Measurements from ENCODE around the gene S100A1. TPM values are rescaled to one million over a fixed set of nuclear protein-coding genes. Genes with fewer than 3 reads are reported as not detected.

The S100A1 gene
- total RNA-seq, 1 experiment from 2014 or later = not detected

DNA sequence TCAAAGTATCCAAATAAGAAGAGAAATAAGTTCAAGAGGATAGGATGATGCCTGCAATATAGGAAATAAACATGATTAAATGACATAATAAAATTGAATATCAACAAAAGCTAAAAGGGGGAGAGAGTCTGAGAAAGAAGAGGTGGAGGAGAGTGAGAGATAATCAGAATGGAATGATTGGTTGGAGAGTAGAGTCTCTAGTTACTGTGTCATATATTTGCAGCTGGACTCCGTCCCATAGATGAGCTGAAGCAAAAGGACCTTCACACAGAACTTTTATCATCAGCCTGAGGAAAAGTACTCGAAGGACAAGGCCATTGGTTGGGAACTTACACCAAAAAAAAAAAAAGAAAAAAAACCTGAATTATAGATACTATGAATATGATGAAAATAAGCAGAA, 39.8 kb upstream of the S100A1 start:
- no peak for DNase-seq (ENCODE audit: unreplicated experiment)
- no TSS peak for BruUV-seq (replicated peaks)
- Mint-ChIP-seq H3K4me3 (ENCODE audit: unreplicated experiment) (no peak overlapping the region), H3K9me3 (ENCODE audit: unreplicated experiment) (no peaks in the 10 kb centered on the region), H3K27me3 (ENCODE audit: insufficient read depth, unreplicated experiment) (no peaks in the 10 kb centered on the region), H3K36me3 (ENCODE audit: insufficient read depth, unreplicated experiment) (peaks cover 7% of the 10 kb centered on the region), H3K27ac (ENCODE audit: low read depth, unreplicated experiment) (peak overlapping the region; percentile 20), H3K4me1 (ENCODE audit: insufficient read depth, unreplicated experiment) (peaks cover 16% of the 10 kb centered on the region)
- intact Hi-C loops (cut with micrococcal nuclease) = no loop called here
- TF ChIP-seq, protein P1, sequence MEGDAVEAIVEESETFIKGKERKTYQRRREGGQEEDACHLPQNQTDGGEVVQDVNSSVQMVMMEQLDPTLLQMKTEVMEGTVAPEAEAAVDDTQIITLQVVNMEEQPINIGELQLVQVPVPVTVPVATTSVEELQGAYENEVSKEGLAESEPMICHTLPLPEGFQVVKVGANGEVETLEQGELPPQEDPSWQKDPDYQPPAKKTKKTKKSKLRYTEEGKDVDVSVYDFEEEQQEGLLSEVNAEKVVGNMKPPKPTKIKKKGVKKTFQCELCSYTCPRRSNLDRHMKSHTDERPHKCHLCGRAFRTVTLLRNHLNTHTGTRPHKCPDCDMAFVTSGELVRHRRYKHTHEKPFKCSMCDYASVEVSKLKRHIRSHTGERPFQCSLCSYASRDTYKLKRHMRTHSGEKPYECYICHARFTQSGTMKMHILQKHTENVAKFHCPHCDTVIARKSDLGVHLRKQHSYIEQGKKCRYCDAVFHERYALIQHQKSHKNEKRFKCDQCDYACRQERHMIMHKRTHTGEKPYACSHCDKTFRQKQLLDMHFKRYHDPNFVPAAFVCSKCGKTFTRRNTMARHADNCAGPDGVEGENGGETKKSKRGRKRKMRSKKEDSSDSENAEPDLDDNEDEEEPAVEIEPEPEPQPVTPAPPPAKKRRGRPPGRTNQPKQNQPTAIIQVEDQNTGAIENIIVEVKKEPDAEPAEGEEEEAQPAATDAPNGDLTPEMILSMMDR (IDR thresholded peaks at IDR 0.05; ENCODE audit: unreplicated experiment) = no peak
- POLR2A ChIA-PET = interaction anchor here (0.7 to 1.0 kb wide), 2 partner anchors 14 to 16 kb away, joined by 3 read pairs; no protein-coding TSS in a partner anchor
- CTCF ChIA-PET = interaction anchor here (0.6 to 0.7 kb wide), 2 partner anchors 11 to 12 kb away, joined by 4 read pairs; no protein-coding TSS in a partner anchor

DNA sequence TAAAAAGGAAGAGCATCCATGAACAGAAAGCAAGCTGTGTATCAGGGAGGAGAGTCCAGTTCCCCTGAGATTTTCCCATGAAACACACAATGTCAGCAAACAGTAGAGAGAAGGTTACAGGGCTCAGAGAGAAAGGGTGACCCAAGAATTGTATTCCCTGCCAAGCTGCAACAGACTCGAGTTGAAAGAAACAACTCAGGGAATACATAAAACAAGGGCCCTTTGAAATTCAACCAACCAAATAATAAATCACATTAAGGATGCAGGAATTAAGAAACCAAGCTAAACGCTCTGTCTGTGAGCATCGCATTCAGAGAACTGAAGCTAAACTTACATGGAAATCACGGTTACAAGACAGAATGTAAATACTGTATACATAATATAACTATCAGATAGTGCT, 35.5 kb upstream of the S100A1 start:
- ChIA-PET CTCF (interaction anchor here (0.7 to 2.5 kb wide), 7 partner anchors 11 to 241 kb away, joined by 3 to 19 read pairs (median 5); partner anchors contain the start of gene S100A13), POLR2A (interaction anchor here (0.6 to 3.2 kb wide), 14 partner anchors 10 to 133 kb away, joined by 3 to 15 read pairs (median 4); partner anchors contain the start of genes S100A14 and S100A16)
- Mint-ChIP-seq H3K27ac (ENCODE audit: low read depth, unreplicated experiment) (no peak overlapping the region), H3K36me3 (ENCODE audit: insufficient read depth, unreplicated experiment) (peaks cover 12% of the 10 kb centered on the region), H3K27me3 (ENCODE audit: insufficient read depth, unreplicated experiment) (no peaks in the 10 kb centered on the region), H3K9me3 (ENCODE audit: unreplicated experiment) (no peaks in the 10 kb centered on the region), H3K4me1 (ENCODE audit: insufficient read depth, unreplicated experiment) (peaks cover 10% of the 10 kb centered on the region), H3K4me3 (ENCODE audit: unreplicated experiment) (no peak overlapping the region)
- no TSS peak for BruUV-seq (replicated peaks)
- TF ChIP-seq, protein P1 (IDR thresholded peaks at IDR 0.05; ENCODE audit: unreplicated experiment) = no peak
- DNase-seq (ENCODE audit: unreplicated experiment) = no peak
- intact Hi-C loops (cut with micrococcal nuclease) = no loop called here

- Mint-ChIP-seq H3K4me1 (ENCODE audit: insufficient read depth, unreplicated experiment) (peaks cover 12% of the 10 kb centered on the region), H3K36me3 (ENCODE audit: insufficient read depth, unreplicated experiment) (peaks cover 33% of the 10 kb centered on the region), H3K27ac (ENCODE audit: low read depth, unreplicated experiment) (peak overlapping the region; percentile 14), H3K4me3 (ENCODE audit: unreplicated experiment) (no peak overlapping the region), H3K27me3 (ENCODE audit: insufficient read depth, unreplicated experiment) (no peaks in the 10 kb centered on the region), H3K9me3 (ENCODE audit: unreplicated experiment) (no peaks in the 10 kb centered on the region)
- intact Hi-C loops (cut with micrococcal nuclease) = loop anchor here (2.0 kb wide), 1 partner anchor 14 kb away; no protein-coding TSS in a partner anchor
- TF ChIP-seq, protein P1 (IDR thresholded peaks at IDR 0.05; ENCODE audit: unreplicated experiment) = no peak
- ChIA-PET POLR2A (interaction anchor here (0.9 to 6.2 kb wide), 6 partner anchors 11 to 21 kb away, joined by 3 to 74 read pairs (median 6); partner anchors contain the start of genes S100A14 and S100A16), CTCF (interaction anchor here (0.9 kb wide), 1 partner anchor 11 kb away, joined by 3 read pairs; no protein-coding TSS in a partner anchor)
- peak; percentile 68 for DNase-seq (ENCODE audit: unreplicated experiment)
- no TSS peak for BruUV-seq (replicated peaks)
These were observed 31.0 kb upstream of the S100A1 start for GRCh38 chr1:153597206-153597605.

DNA sequence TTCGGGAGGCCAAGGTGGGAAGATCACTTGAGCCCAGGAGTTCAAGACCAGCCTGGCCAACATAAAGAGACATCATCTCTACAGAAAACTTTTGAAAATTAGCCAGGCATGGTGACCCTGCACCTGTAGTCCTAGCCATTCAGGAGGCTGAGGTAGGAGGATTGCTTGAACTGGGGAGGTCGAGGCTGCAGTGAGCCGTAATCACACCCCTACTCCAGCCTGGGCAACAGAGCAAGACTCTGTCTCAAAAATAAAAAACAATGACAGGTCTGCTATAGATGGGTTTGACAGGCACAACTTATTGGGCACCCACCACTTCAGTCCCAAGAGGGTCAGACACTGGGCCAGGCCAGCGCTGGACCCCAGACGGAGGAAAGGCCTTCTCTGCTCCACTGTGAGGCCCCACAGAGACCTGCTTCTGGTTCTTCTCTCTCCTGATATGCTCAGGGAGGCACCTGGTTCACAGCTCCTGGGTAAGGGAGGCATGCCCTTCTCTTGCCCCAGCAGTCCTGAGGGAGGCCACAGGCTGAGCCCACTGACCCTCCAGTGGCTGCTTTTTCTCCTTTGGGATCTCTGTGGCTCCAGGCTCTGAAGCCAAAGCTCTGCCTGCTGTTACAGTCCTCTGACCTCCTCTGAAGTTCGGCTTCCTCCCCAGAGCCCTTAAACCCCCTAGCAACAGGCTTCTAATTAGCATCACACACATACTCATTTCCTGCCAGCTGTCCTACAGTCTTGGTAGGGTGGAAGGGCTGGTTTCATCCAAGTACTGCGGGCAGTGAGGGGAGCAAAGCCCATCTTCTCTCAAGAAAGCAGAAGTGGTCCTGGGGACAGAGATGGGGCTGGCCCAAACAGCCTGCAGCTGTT, 29.7 kb upstream of the S100A1 start:
- H3K36me3 Mint-ChIP-seq (ENCODE audit: insufficient read depth, unreplicated experiment) = peaks cover 33% of the 10 kb centered on the region
- H3K4me1 Mint-ChIP-seq (ENCODE audit: insufficient read depth, unreplicated experiment) = peaks cover 12% of the 10 kb centered on the region
- no TSS peak for BruUV-seq (replicated peaks)
- no peaks in the 10 kb centered on the region for H3K9me3 Mint-ChIP-seq (ENCODE audit: unreplicated experiment)
- no peak for DNase-seq (ENCODE audit: unreplicated experiment)
- POLR2A ChIA-PET = interaction anchor here (0.7 to 6.2 kb wide), 12 partner anchors 10 to 92 kb away, joined by 3 to 74 read pairs (median 5); partner anchors contain the start of genes CHTOP, S100A1, S100A13 and S100A14
- intact Hi-C loops (cut with micrococcal nuclease) = no loop called here
- no peak overlapping the region for H3K4me3 Mint-ChIP-seq (ENCODE audit: unreplicated experiment)
- H3K27me3 Mint-ChIP-seq (ENCODE audit: insufficient read depth, unreplicated experiment) = no peaks in the 10 kb centered on the region
- TF ChIP-seq, protein P1 (IDR thresholded peaks at IDR 0.05; ENCODE audit: unreplicated experiment) = no peak
- CTCF ChIA-PET = interaction anchor here (0.6 to 1.2 kb wide), 6 partner anchors 26 to 246 kb away, joined by 3 to 6 read pairs (median 3); partner anchors contain the start of genes S100A1 and S100A13
- peak overlapping the region; percentile 14 for H3K27ac Mint-ChIP-seq (ENCODE audit: low read depth, unreplicated experiment)
